ENCODE data around the gene FTSJ1. TPM values are rescaled to one million over a fixed set of nuclear protein-coding genes. Genes with fewer than 3 reads are reported as not detected.
"Not testable (repeated sequence)": the region's sequence is repeated elsewhere in the genome, so short reads cannot be mapped to it uniquely, and the experiment has no call there.

FTSJ1 gene
- polyA plus RNA-seq: 76.5 and 83.5 TPM in 2 replicates
- polyA minus RNA-seq: 47.1 and 61.6 TPM in 2 replicates

- H3K27ac ChIP-seq (ENCODE audit: low read length): peak within 1 kb of the TSS; percentile 66
- H3K27me3 ChIP-seq (ENCODE audit: insufficient read depth, low read depth, low read length): no peaks in the 10 kb centered on the region
- H4K20me1 ChIP-seq (ENCODE audit: insufficient read depth): no peaks in the 10 kb centered on the region
- peak within 1 kb of the TSS; percentile 60 for H2AFZ ChIP-seq (ENCODE audit: low read depth, low read length)
- TF ChIP-seq EP300 (conservative IDR thresholded peaks at IDR 0.05; ENCODE audit: poor library complexity, severe bottlenecking) (peak; percentile 58), REST (IDR thresholded peaks at IDR 0.05; ENCODE audit: borderline replicate concordance) (no peak), SMC3 (conservative IDR thresholded peaks at IDR 0.05; ENCODE audit: poor library complexity) (no peak), RAD21 (conservative IDR thresholded peaks at IDR 0.05) (peak; percentile 16), MXI1 (conservative IDR thresholded peaks at IDR 0.05; ENCODE audit: poor library complexity, severe bottlenecking) (peak; percentile 90), POLR2AphosphoS5 (IDR thresholded peaks at IDR 0.05) (peak; percentile 82), CTCF (IDR thresholded peaks at IDR 0.05; ENCODE audit: poor library complexity, severe bottlenecking) (no peak), TAF1 (IDR thresholded peaks at IDR 0.05; ENCODE audit: low read depth) (no peak), EZH2 (IDR thresholded peaks at IDR 0.05; ENCODE audit: borderline replicate concordance, insufficient read depth, low read length, poor library complexity, severe bottlenecking) (no peak)
- H3K9me2 ChIP-seq (ENCODE audit: insufficient read depth, low read length): no peaks in the 10 kb centered on the region
- H3K9ac ChIP-seq (ENCODE audit: low read length): peak within 1 kb of the TSS; percentile 89
- no peaks in the 10 kb centered on the region for H3K36me3 ChIP-seq (ENCODE audit: insufficient read depth, low read length)
- peak within 1 kb of the TSS; percentile 51 for H3K4me2 ChIP-seq (ENCODE audit: low read length)
- H3K9me3 ChIP-seq (ENCODE audit: low read length): no peaks in the 10 kb centered on the region
- peaks cover 11% of the 10 kb centered on the region for H3K79me2 ChIP-seq (replicated peaks; ENCODE audit: insufficient read depth, low read length)
- no peaks in the 10 kb centered on the region for H3F3A ChIP-seq (ENCODE audit: insufficient read depth, low read length, poor library complexity, severe bottlenecking)
- H3K4me3 ChIP-seq (ENCODE audit: low read length): peak within 1 kb of the TSS; percentile 87
These were observed at the start of gene FTSJ1 for GRCh38 chrX:48475774-48476577. Gene FTSJ1, plus strand, starts transcription at chrX:48476199. Its CDS starts 1,849 bp downstream, at chrX:48478048.

GRCh38 chrX:48427027-48427716 lies 48.8 kb upstream of the FTSJ1 start:
- not testable (repeated sequence) for H3F3A ChIP-seq (ENCODE audit: insufficient read depth, low read length, poor library complexity, severe bottlenecking); H3K36me3 ChIP-seq (ENCODE audit: insufficient read depth, low read length); H3K79me2 ChIP-seq (replicated peaks; ENCODE audit: insufficient read depth, low read length); H2AFZ ChIP-seq (ENCODE audit: low read depth, low read length); H3K9me2 ChIP-seq (ENCODE audit: insufficient read depth, low read length); H3K9ac ChIP-seq (ENCODE audit: low read length); H3K27me3 ChIP-seq (ENCODE audit: insufficient read depth, low read depth, low read length); H3K27ac ChIP-seq (ENCODE audit: low read length); H3K9me3 ChIP-seq (ENCODE audit: low read length); H3K4me3 ChIP-seq (ENCODE audit: low read length); H3K4me2 ChIP-seq (ENCODE audit: low read length); H4K20me1 ChIP-seq (ENCODE audit: insufficient read depth)

GRCh38 chrX:48429606-48430005 lies 46.4 kb upstream of the FTSJ1 start:
- H3K4me3 ChIP-seq (ENCODE audit: low read length); H3K27ac ChIP-seq (ENCODE audit: low read length); H3K27me3 ChIP-seq (ENCODE audit: insufficient read depth, low read depth, low read length); H4K20me1 ChIP-seq (ENCODE audit: insufficient read depth); H3K9me2 ChIP-seq (ENCODE audit: insufficient read depth, low read length); H3K9ac ChIP-seq (ENCODE audit: low read length); H3F3A ChIP-seq (ENCODE audit: insufficient read depth, low read length, poor library complexity, severe bottlenecking); H3K9me3 ChIP-seq (ENCODE audit: low read length); H3K4me2 ChIP-seq (ENCODE audit: low read length); H3K36me3 ChIP-seq (ENCODE audit: insufficient read depth, low read length); H3K79me2 ChIP-seq (replicated peaks; ENCODE audit: insufficient read depth, low read length); H2AFZ ChIP-seq (ENCODE audit: low read depth, low read length): not testable (repeated sequence)

GRCh38 chrX:48430166-48430565 lies 45.8 kb upstream of the FTSJ1 start:
- H3K4me3 ChIP-seq (ENCODE audit: low read length); H4K20me1 ChIP-seq (ENCODE audit: insufficient read depth); H3K9ac ChIP-seq (ENCODE audit: low read length); H3K79me2 ChIP-seq (replicated peaks; ENCODE audit: insufficient read depth, low read length); H3K9me2 ChIP-seq (ENCODE audit: insufficient read depth, low read length); H3K4me2 ChIP-seq (ENCODE audit: low read length); H3K36me3 ChIP-seq (ENCODE audit: insufficient read depth, low read length); H3K9me3 ChIP-seq (ENCODE audit: low read length); H3F3A ChIP-seq (ENCODE audit: insufficient read depth, low read length, poor library complexity, severe bottlenecking); H2AFZ ChIP-seq (ENCODE audit: low read depth, low read length); H3K27me3 ChIP-seq (ENCODE audit: insufficient read depth, low read depth, low read length); H3K27ac ChIP-seq (ENCODE audit: low read length): not testable (repeated sequence)

Measured in neural cell (in vitro differentiated cells).